OCI-LY1 (cell line): ENCODE data around the gene TP73.

Source experiments
- H2AFZ ChIP-seq: fragments of 200-600 bp; sonication (generic), shearing (Covaris generic); 2 replicates; pipeline ENCODE4 v1.6.0; 2014; ENCODE audit warnings: antibody characterized with exemption, mild to moderate bottlenecking, low read length
- H3F3A ChIP-seq: fragments of 200-600 bp; sonication (generic), shearing (Covaris generic); 2 replicates; pipeline ENCODE4 v1.6.0; 2014; ENCODE audit warnings: mild to moderate bottlenecking, antibody characterized with exemption, low read length, moderate library complexity; ENCODE audit not compliant: insufficient read depth
- H3K27ac ChIP-seq: fragments of 200-600 bp; sonication (generic); 2 replicates; pipeline ENCODE4 v1.5.1; 2014; ENCODE audit warnings: low read length, mixed run types, mild to moderate bottlenecking, low read depth; ENCODE audit not compliant: poor library complexity, severe bottlenecking
- H3K27me3 ChIP-seq: fragments of 200-600 bp; sonication (generic); 2 replicates; pipeline ENCODE4 v1.6.0; 2014; ENCODE audit warnings: antibody characterized with exemption, mild to moderate bottlenecking, low read length, moderate library complexity; ENCODE audit not compliant: insufficient read depth
- H3K36me3 ChIP-seq: fragments of 200-600 bp; sonication (generic); 2 replicates; pipeline ENCODE4 v1.6.1; 2014; ENCODE audit warnings: mild to moderate bottlenecking, antibody characterized with exemption, low read length, moderate library complexity, mixed read lengths; ENCODE audit not compliant: insufficient read depth
- H3K4me1 ChIP-seq: fragments of 200-600 bp; sonication (generic); 2 replicates; pipeline ENCODE4 v1.5.1; 2014; ENCODE audit warnings: mild to moderate bottlenecking, low read length, moderate library complexity; ENCODE audit not compliant: insufficient read depth, severe bottlenecking
- H3K4me2 ChIP-seq: fragments of 200-600 bp; sonication (generic), shearing (Covaris generic); 2 replicates; pipeline ENCODE4 v1.6.1; 2014; ENCODE audit warnings: low read length
- H3K4me3 ChIP-seq: fragments of 200-600 bp; sonication (generic); 2 replicates; pipeline ENCODE4 v1.5.1; 2014; ENCODE audit warnings: low read length, low read depth, mild to moderate bottlenecking, mixed read lengths; ENCODE audit not compliant: poor library complexity, severe bottlenecking
- H3K79me2 ChIP-seq: fragments of 200-600 bp; shearing (Covaris generic); 2 replicates; pipeline ENCODE4 v1.6.1; 2016; ENCODE audit warnings: mixed run types, low read length, mixed read lengths; ENCODE audit not compliant: insufficient read depth
- H3K9ac ChIP-seq: fragments of 200-600 bp; sonication (generic), shearing (Covaris generic); 2 replicates; pipeline ENCODE4 v1.6.1; 2014; ENCODE audit warnings: mild to moderate bottlenecking, low read length, mixed read lengths
- H3K9me2 ChIP-seq: fragments of 200-600 bp; sonication (generic), shearing (Covaris generic); 2 replicates; pipeline ENCODE4 v1.6.1; 2014; ENCODE audit warnings: low read depth, mild to moderate bottlenecking, low read length, mixed read lengths
- H3K9me3 ChIP-seq: fragments of 200-600 bp; shearing (Covaris generic); 2 replicates; pipeline ENCODE4 v1.6.1; 2014; ENCODE audit warnings: low read length, mixed read lengths
- H4K20me1 ChIP-seq: fragments of 200-600 bp; sonication (generic), shearing (Covaris generic); 2 replicates; pipeline ENCODE4 v1.6.0; 2016; ENCODE audit warnings: mild to moderate bottlenecking, low read length; ENCODE audit not compliant: insufficient read depth
- EZH2 ChIP-seq: fragments of 200-600 bp; sonication (generic), shearing (Covaris generic); IDR thresholded peaks from 2 replicates; pipeline ENCODE4 v1.8.0; 2017; ENCODE audit warnings: borderline replicate concordance, mixed run types, mild to moderate bottlenecking, antibody characterized with exemption, low read length, moderate library complexity, mixed read lengths
- TF ChIP-seq, protein P1 (sequence below): fragments of 200-600 bp; sonication (generic), shearing (Covaris generic); IDR thresholded peaks from 2 replicates; pipeline ENCODE4 v1.5.1; 2017; ENCODE audit warnings: mild to moderate bottlenecking, antibody characterized with exemption, low read length, moderate library complexity, mixed read lengths

TP73 gene

DNA sequence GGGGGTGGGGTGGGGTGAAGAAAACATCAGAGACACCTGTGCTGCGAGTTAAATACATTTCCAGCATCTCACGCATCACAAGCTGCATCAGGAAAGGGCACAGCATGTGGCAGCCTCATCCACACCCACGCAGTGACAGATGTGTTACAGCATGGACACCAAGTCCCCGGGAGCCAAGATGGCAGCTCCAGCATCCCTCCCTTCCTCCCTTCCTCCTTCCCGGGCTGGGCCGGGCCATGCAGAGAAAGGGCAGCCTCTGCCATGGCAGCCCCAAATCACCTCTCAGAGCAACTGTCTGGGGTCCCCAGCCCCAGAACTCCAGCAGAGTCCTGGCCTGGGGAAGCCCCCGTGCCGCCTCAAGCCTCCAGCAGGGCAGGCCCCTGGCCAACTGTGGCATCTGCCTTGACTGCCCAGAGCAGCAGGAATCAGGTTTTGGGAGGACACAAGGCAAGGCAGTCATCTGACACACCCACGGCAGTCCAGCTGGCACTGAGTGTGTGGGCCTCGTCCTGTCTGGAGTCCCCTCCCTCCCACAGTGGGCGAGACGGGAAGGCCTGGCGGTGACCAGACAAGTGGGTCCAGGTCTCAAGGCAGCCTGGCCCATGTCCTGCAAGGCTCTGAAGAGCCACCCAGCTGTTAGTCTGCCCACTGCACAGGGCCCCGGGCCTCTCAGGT is 126.4 kb downstream of the TP73 start:
- no peak overlapping the region for H3K4me2 ChIP-seq
- H3K79me2 ChIP-seq, result no peaks in the 10 kb centered on the region
- no peak overlapping the region for H3K9ac ChIP-seq
- no peak for TF ChIP-seq EZH2
- TF ChIP-seq, protein P1, sequence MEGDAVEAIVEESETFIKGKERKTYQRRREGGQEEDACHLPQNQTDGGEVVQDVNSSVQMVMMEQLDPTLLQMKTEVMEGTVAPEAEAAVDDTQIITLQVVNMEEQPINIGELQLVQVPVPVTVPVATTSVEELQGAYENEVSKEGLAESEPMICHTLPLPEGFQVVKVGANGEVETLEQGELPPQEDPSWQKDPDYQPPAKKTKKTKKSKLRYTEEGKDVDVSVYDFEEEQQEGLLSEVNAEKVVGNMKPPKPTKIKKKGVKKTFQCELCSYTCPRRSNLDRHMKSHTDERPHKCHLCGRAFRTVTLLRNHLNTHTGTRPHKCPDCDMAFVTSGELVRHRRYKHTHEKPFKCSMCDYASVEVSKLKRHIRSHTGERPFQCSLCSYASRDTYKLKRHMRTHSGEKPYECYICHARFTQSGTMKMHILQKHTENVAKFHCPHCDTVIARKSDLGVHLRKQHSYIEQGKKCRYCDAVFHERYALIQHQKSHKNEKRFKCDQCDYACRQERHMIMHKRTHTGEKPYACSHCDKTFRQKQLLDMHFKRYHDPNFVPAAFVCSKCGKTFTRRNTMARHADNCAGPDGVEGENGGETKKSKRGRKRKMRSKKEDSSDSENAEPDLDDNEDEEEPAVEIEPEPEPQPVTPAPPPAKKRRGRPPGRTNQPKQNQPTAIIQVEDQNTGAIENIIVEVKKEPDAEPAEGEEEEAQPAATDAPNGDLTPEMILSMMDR, result no peak
- H3K9me3 ChIP-seq, result no peaks in the 10 kb centered on the region
- H3K4me3 ChIP-seq, result no peak overlapping the region
- H3K4me1 ChIP-seq, result peaks cover 14% of the 10 kb centered on the region
- no peaks in the 10 kb centered on the region for H3K27me3 ChIP-seq
- H3F3A ChIP-seq, result no peaks in the 10 kb centered on the region
- no peak overlapping the region for H2AFZ ChIP-seq
- H3K27ac ChIP-seq, result no peak overlapping the region
- no peaks in the 10 kb centered on the region for H4K20me1 ChIP-seq
- no peaks in the 10 kb centered on the region for H3K9me2 ChIP-seq
- peaks cover 50% of the 10 kb centered on the region for H3K36me3 ChIP-seq

DNA sequence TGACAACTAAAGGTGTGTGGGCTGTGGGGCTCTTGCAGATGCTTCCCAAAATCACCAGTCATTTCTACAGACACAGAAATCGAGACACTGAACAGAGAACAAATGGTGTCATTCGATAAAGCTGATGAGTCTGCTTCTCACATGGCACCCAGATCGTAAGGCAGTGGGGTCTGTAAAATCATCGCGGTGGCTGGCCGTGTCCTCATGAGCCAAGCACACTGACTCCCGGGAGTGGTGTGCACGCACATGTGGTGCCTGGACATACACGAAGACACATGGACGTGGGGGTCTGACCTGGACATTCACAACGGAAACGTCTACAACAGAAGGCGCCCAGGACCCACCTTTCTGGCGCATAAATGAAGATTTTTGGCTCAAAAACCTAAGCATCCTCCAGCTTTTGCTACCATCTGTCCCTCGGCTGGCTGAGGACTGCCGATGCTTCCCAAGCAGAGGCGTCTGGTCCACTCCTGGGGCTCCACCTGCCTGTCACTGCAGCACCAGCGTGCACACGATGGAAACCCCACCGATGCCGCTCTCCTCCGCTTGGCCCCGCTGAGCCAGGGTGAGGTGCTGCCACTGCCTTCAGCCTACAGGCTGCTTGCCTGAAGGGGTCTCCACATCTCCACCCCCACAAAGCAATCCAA is 127.1 kb downstream of the TP73 start:
- Histone ChIP-seq H3K9me3 (no peaks in the 10 kb centered on the region), H3K4me3 (no peak overlapping the region), H3K79me2 (no peaks in the 10 kb centered on the region), H3K9me2 (no peaks in the 10 kb centered on the region), H3K36me3 (peaks cover 55% of the 10 kb centered on the region), H3K4me2 (no peak overlapping the region), H2AFZ (no peak overlapping the region), H4K20me1 (no peaks in the 10 kb centered on the region), H3K27me3 (no peaks in the 10 kb centered on the region), H3F3A (no peaks in the 10 kb centered on the region), H3K27ac (no peak overlapping the region), H3K9ac (no peak overlapping the region), H3K4me1 (peaks cover 14% of the 10 kb centered on the region)
- TF ChIP-seq, protein P1, result no peak
- TF ChIP-seq EZH2, result no peak

GRCh38 chr1:3779912-3780416 is 127.6 kb downstream of the TP73 start:
- H3K4me1 ChIP-seq, result peaks cover 14% of the 10 kb centered on the region
- no peak overlapping the region for H3K4me3 ChIP-seq
- H3K9me2 ChIP-seq, result no peaks in the 10 kb centered on the region
- peaks cover 60% of the 10 kb centered on the region for H3K36me3 ChIP-seq
- no peak overlapping the region for H3K4me2 ChIP-seq
- no peaks in the 10 kb centered on the region for H3K9me3 ChIP-seq
- no peaks in the 10 kb centered on the region for H3K27me3 ChIP-seq
- no peaks in the 10 kb centered on the region for H3F3A ChIP-seq
- no peaks in the 10 kb centered on the region for H3K79me2 ChIP-seq
- H3K9ac ChIP-seq, result no peak overlapping the region
- H2AFZ ChIP-seq, result no peak overlapping the region
- no peaks in the 10 kb centered on the region for H4K20me1 ChIP-seq
- no peak overlapping the region for H3K27ac ChIP-seq
- TF ChIP-seq, protein P1, result no peak
- no peak for TF ChIP-seq EZH2
